GM21423 (cell line): ENCODE results near the gene CA12.

Experiments
- ATAC-seq: cut with Tn5 transposase; IDR thresholded peaks from one replicate; pipeline ENCODE4 v1.9.1; 2021; ENCODE audit warnings: mild to moderate bottlenecking, moderate library complexity; ENCODE audit not compliant: unreplicated experiment

The CA12 gene

DNA sequence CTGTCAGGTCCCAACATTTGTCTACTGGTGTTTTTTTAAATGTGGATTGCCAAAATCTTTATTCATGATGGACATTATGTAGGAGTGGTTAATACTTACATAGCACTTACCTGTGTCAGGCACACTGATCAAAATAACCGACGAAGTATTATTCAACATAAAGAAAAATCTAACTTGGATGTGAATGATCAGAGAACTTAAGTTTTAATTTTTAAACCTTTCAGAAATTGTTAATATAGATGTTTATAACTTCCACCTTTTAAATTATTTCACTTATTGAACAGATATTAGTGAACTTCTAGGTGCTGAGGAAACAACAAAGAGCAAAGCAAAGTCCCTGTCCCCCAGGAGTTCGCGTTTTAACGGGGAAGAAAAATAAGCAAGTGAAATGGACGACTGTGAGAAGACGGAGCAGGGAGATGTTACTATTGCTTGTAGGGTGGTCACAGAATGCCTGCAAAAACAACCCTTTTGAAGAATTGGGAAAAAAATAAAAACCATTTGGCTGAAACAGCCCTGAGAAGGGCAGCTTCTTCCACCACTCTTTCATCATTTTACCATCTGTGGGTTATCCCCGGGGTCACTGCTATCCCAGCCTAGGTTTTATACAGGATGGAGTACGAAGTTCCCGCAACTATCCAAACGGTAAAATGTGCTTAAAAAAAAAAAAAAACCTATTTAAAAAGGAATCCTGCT, 105.2 kb downstream of the CA12 start:
- ATAC-seq = peak; percentile 7

DNA sequence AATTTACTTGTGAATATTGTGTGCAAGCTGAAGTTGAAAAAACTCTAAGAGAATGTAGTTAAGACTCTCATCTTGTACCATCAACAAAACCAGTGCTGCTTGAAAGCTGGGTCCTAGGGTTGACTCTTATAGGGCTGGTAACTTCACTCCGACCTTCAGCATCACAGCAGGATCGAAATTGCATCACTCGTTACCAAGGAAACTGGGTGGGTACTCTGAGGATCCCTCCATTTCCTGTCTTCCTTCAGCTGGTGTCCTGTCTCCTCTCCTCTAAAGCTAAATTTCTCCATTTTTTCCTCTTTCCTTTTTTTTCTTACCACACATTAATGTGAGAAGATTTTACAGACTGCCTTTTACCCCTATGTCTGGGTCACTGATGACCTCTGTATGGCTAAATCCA, 107.2 kb downstream of the CA12 start:
- no peak for ATAC-seq
